Activated naive CD8-positive, alpha-beta T cell treated with anti-CD3 and anti-CD28 coated beads, Interleukin-2, amount 50 U/mL, for 24 hours (primary cell): ENCODE measurements around the gene FAHD1.

Experiments used
- ATAC-seq: fragments of 150-1000 bp; cut with Tn5 transposase; one replicate; pipeline ENCODE4 v1.10.0; 2021
- DNase-seq: peaks from one replicate; pipeline ENCODE4 v3.0.0; 2021
- H3K27ac Mint-ChIP-seq: one replicate; pipeline ENCODE4 v1.8.0; 2021; ENCODE audit warnings: mild to moderate bottlenecking, mixed read lengths
- H3K27me3 Mint-ChIP-seq: one replicate; pipeline ENCODE4 v1.8.0; 2021; ENCODE audit warnings: mixed read lengths
- H3K36me3 Mint-ChIP-seq: one replicate; pipeline ENCODE4 v1.8.0; 2021; ENCODE audit warnings: low read depth, mixed read lengths
- H3K4me1 Mint-ChIP-seq: one replicate; pipeline ENCODE4 v1.8.0; 2021; ENCODE audit warnings: mixed read lengths
- H3K4me3 Mint-ChIP-seq: one replicate; pipeline ENCODE4 v1.8.0; 2021; ENCODE audit warnings: mild to moderate bottlenecking, moderate library complexity, mixed read lengths
- H3K9me3 Mint-ChIP-seq: one replicate; pipeline ENCODE4 v1.8.0; 2021; ENCODE audit warnings: mixed read lengths

Gene FAHD1

GRCh38 chr16:1786242-1787055, 40.6 kb upstream of the FAHD1 start:
- no peak for DNase-seq
- no peak overlapping the region for H3K27ac Mint-ChIP-seq
- H3K9me3 Mint-ChIP-seq: no peaks in the 10 kb centered on the region
- H3K27me3 Mint-ChIP-seq: peaks cover 3% of the 10 kb centered on the region
- no peak for ATAC-seq
- H3K4me3 Mint-ChIP-seq: no peak overlapping the region
- H3K36me3 Mint-ChIP-seq: peaks cover 4% of the 10 kb centered on the region
- H3K4me1 Mint-ChIP-seq: peaks cover 22% of the 10 kb centered on the region

- Mint-ChIP-seq H3K36me3 (peaks cover 4% of the 10 kb centered on the region), H3K27me3 (peaks cover 3% of the 10 kb centered on the region), H3K27ac (no peak overlapping the region), H3K4me3 (no peak overlapping the region), H3K9me3 (no peaks in the 10 kb centered on the region), H3K4me1 (peaks cover 18% of the 10 kb centered on the region)
- DNase-seq: no peak
- no peak for ATAC-seq
These were observed 40.0 kb upstream of the FAHD1 start for GRCh38 chr16:1787056-1787321.

GRCh38 chr16:1787322-1788094, 39.5 kb upstream of the FAHD1 start:
- H3K36me3 Mint-ChIP-seq: peaks cover 4% of the 10 kb centered on the region
- no peak for ATAC-seq
- H3K27ac Mint-ChIP-seq: no peak overlapping the region
- H3K4me1 Mint-ChIP-seq: peaks cover 16% of the 10 kb centered on the region
- no peak overlapping the region for H3K4me3 Mint-ChIP-seq
- peaks cover 2% of the 10 kb centered on the region for H3K27me3 Mint-ChIP-seq
- no peak for DNase-seq
- H3K9me3 Mint-ChIP-seq: no peaks in the 10 kb centered on the region

GRCh38 chr16:1788095-1788707, 38.8 kb upstream of the FAHD1 start:
- H3K4me1 Mint-ChIP-seq: peaks cover 14% of the 10 kb centered on the region
- H3K27me3 Mint-ChIP-seq: no peaks in the 10 kb centered on the region
- DNase-seq (no peak), ATAC-seq (no peak)
- H3K27ac Mint-ChIP-seq: no peak overlapping the region
- no peaks in the 10 kb centered on the region for H3K9me3 Mint-ChIP-seq
- H3K4me3 Mint-ChIP-seq: no peak overlapping the region
- peaks cover 4% of the 10 kb centered on the region for H3K36me3 Mint-ChIP-seq

- Mint-ChIP-seq H3K27me3 (no peaks in the 10 kb centered on the region), H3K4me1 (peaks cover 10% of the 10 kb centered on the region), H3K9me3 (no peaks in the 10 kb centered on the region), H3K36me3 (peaks cover 4% of the 10 kb centered on the region), H3K27ac (no peak overlapping the region), H3K4me3 (no peak overlapping the region)
- DNase-seq (no peak), ATAC-seq (no peak)
These were observed 38.3 kb upstream of the FAHD1 start for GRCh38 chr16:1788708-1789100.

- ATAC-seq (no peak), DNase-seq (no peak)
- Mint-ChIP-seq H3K27ac (no peak overlapping the region), H3K4me1 (peaks cover 6% of the 10 kb centered on the region), H3K4me3 (no peak overlapping the region), H3K27me3 (no peaks in the 10 kb centered on the region), H3K9me3 (no peaks in the 10 kb centered on the region), H3K36me3 (peaks cover 4% of the 10 kb centered on the region)
These were observed 37.4 kb upstream of the FAHD1 start for GRCh38 chr16:1789643-1790045.

- ATAC-seq: no peak
- Mint-ChIP-seq H3K27ac (no peak overlapping the region), H3K36me3 (peaks cover 4% of the 10 kb centered on the region), H3K9me3 (no peaks in the 10 kb centered on the region), H3K27me3 (no peaks in the 10 kb centered on the region), H3K4me3 (no peak overlapping the region), H3K4me1 (peaks cover 4% of the 10 kb centered on the region)
- no peak for DNase-seq
These were observed 36.8 kb upstream of the FAHD1 start for GRCh38 chr16:1790261-1790610.

- DNase-seq (no peak), ATAC-seq (no peak)
- Mint-ChIP-seq H3K27ac (no peak overlapping the region), H3K27me3 (no peaks in the 10 kb centered on the region), H3K4me1 (no peaks in the 10 kb centered on the region), H3K36me3 (peaks cover 4% of the 10 kb centered on the region), H3K9me3 (no peaks in the 10 kb centered on the region), H3K4me3 (no peak overlapping the region)
These were observed 36.3 kb upstream of the FAHD1 start for GRCh38 chr16:1790611-1791255.

GRCh38 chr16:1791256-1791942, 35.6 kb upstream of the FAHD1 start:
- H3K27ac Mint-ChIP-seq: no peak overlapping the region
- DNase-seq: no peak
- no peak overlapping the region for H3K4me3 Mint-ChIP-seq
- peaks cover 4% of the 10 kb centered on the region for H3K36me3 Mint-ChIP-seq
- no peaks in the 10 kb centered on the region for H3K27me3 Mint-ChIP-seq
- no peaks in the 10 kb centered on the region for H3K4me1 Mint-ChIP-seq
- no peak for ATAC-seq
- no peaks in the 10 kb centered on the region for H3K9me3 Mint-ChIP-seq

GRCh38 chr16:1791943-1792812, 34.8 kb upstream of the FAHD1 start:
- Mint-ChIP-seq H3K4me3 (no peak overlapping the region), H3K27me3 (no peaks in the 10 kb centered on the region), H3K36me3 (peaks cover 5% of the 10 kb centered on the region), H3K27ac (no peak overlapping the region), H3K9me3 (peaks cover 1% of the 10 kb centered on the region), H3K4me1 (no peaks in the 10 kb centered on the region)
- no peak for ATAC-seq
- no peak for DNase-seq

- no peak for ATAC-seq
- H3K27ac Mint-ChIP-seq: no peak overlapping the region
- H3K36me3 Mint-ChIP-seq: peaks cover 6% of the 10 kb centered on the region
- no peak overlapping the region for H3K4me3 Mint-ChIP-seq
- H3K4me1 Mint-ChIP-seq: no peaks in the 10 kb centered on the region
- H3K9me3 Mint-ChIP-seq: peaks cover 3% of the 10 kb centered on the region
- no peaks in the 10 kb centered on the region for H3K27me3 Mint-ChIP-seq
- DNase-seq: no peak
These were observed 34.0 kb upstream of the FAHD1 start for GRCh38 chr16:1792836-1793577.

- Mint-ChIP-seq H3K9me3 (peaks cover 3% of the 10 kb centered on the region), H3K4me3 (no peak within 1 kb of the TSS), H3K27me3 (no peaks in the 10 kb centered on the region), H3K27ac (no peak within 1 kb of the TSS), H3K36me3 (peaks cover 6% of the 10 kb centered on the region), H3K4me1 (no peaks in the 10 kb centered on the region)
- no peak for DNase-seq
- ATAC-seq: no peak
These were observed 33.3 kb upstream of the FAHD1 start, which contains the start of gene IGFALS for GRCh38 chr16:1793578-1794220. Gene IGFALS (minus strand): TSS chr16:1793705. CDS start chr16:1793652, 53 bp downstream.
